GM18861 (cell line): Measurements from ENCODE around the gene NCAM2.

ENCODE experiments used
- ATAC-seq: cut with Tn5 transposase; IDR thresholded peaks from one replicate; pipeline ENCODE4 v1.9.1; 2021; ENCODE audit not compliant: unreplicated experiment

NCAM2 gene

GRCh38 chr21:20997636-20998455 lies at the start of gene NCAM2:
NCAM2 (plus strand) TSS chr21:20998409.
- ATAC-seq = no peak

GRCh38 chr21:20949884-20950283 lies 48.3 kb upstream of the NCAM2 start:
- ATAC-seq = no peak

- ATAC-seq = no peak
Measured at GRCh38 chr21:20965816-20966215, 32.4 kb upstream of the NCAM2 start.

- ATAC-seq = no peak
Measured at GRCh38 chr21:20968391-20968790, 29.8 kb upstream of the NCAM2 start.

- no peak for ATAC-seq
Measured at GRCh38 chr21:20970691-20971090, 27.5 kb upstream of the NCAM2 start.

GRCh38 chr21:20971296-20971921 lies 26.8 kb upstream of the NCAM2 start:
- ATAC-seq = no peak

GRCh38 chr21:20994790-20995189 lies 3.4 kb upstream of the NCAM2 start:
- ATAC-seq = no peak

GRCh38 chr21:20996421-20997310 lies 1.5 kb upstream of the NCAM2 start:
- ATAC-seq = no peak

- ATAC-seq = no peak
Measured at GRCh38 chr21:20997311-20997635, 936 bp upstream of the NCAM2 start.

- ATAC-seq = no peak
Measured at GRCh38 chr21:20998456-20998789, 214 bp downstream of the NCAM2 start.

- ATAC-seq = no peak
Measured at GRCh38 chr21:20998886-20999285, 677 bp downstream of the NCAM2 start.

GRCh38 chr21:20999659-21000058 lies 1.4 kb downstream of the NCAM2 start:
- no peak for ATAC-seq

- ATAC-seq = no peak
Measured at GRCh38 chr21:21000591-21001175, 2.5 kb downstream of the NCAM2 start.

- no peak for ATAC-seq
Measured at GRCh38 chr21:21001591-21002100, 3.4 kb downstream of the NCAM2 start.

- ATAC-seq = no peak
Measured at GRCh38 chr21:21002153-21002552, 3.9 kb downstream of the NCAM2 start.

GRCh38 chr21:21003701-21004100 lies 5.5 kb downstream of the NCAM2 start:
- ATAC-seq = no peak

GRCh38 chr21:21007606-21008005 lies 9.4 kb downstream of the NCAM2 start:
- no peak for ATAC-seq

- no peak for ATAC-seq
Measured at GRCh38 chr21:21010228-21010627, 12.0 kb downstream of the NCAM2 start.

- ATAC-seq = no peak
Measured at GRCh38 chr21:21010698-21011097, 12.5 kb downstream of the NCAM2 start.

GRCh38 chr21:21018821-21019220 lies 20.6 kb downstream of the NCAM2 start:
- ATAC-seq = no peak

GRCh38 chr21:21019681-21020080 lies 21.5 kb downstream of the NCAM2 start:
- no peak for ATAC-seq
